Glutamatergic neuron (in vitro differentiated cells): Measurements from ENCODE around the gene PLEKHH3. TPM values are rescaled to one million over a fixed set of nuclear protein-coding genes. Genes with fewer than 3 reads are reported as not detected.

Source experiments
- DNase-seq: peaks from one replicate; pipeline ENCODE4 v3.0.0; 2022
- H3K27ac Mint-ChIP-seq: one replicate; pipeline ENCODE4 v1.8.0; 2020; ENCODE audit warnings: mild to moderate bottlenecking, mixed read lengths, inconsistent platforms; ENCODE audit not compliant: unreplicated experiment
- H3K27me3 Mint-ChIP-seq: one replicate; pipeline ENCODE4 v1.8.0; 2020; ENCODE audit warnings: mild to moderate bottlenecking, moderate library complexity, mixed read lengths, inconsistent platforms; ENCODE audit not compliant: unreplicated experiment
- H3K36me3 Mint-ChIP-seq: one replicate; pipeline ENCODE4 v1.8.0; 2020; ENCODE audit warnings: mild to moderate bottlenecking, mixed read lengths, inconsistent platforms; ENCODE audit not compliant: unreplicated experiment
- H3K4me1 Mint-ChIP-seq: one replicate; pipeline ENCODE4 v1.8.0; 2020; ENCODE audit warnings: mild to moderate bottlenecking, low read depth, mixed read lengths, inconsistent platforms; ENCODE audit not compliant: unreplicated experiment
- H3K4me3 Mint-ChIP-seq: one replicate; pipeline ENCODE4 v1.8.0; 2020; ENCODE audit warnings: mild to moderate bottlenecking, mixed read lengths, inconsistent platforms; ENCODE audit not compliant: unreplicated experiment
- H3K9me3 Mint-ChIP-seq: one replicate; pipeline ENCODE4 v1.8.0; 2020; ENCODE audit warnings: mild to moderate bottlenecking, moderate library complexity, mixed read lengths, inconsistent platforms; ENCODE audit not compliant: unreplicated experiment
- microRNA-seq: library from miRNA; unstranded; fragments of <30 nt; microRNA quantifications from one replicate; pipeline ENCODE4, GENCODE V29; 2020; ENCODE audit not compliant: unreplicated experiment
- total RNA-seq: library from RNA; stranded (reverse); fragmentation: NEBNext Ultra II Directional; extraction: Animal tissue kit (Norgen Biotek cat#: 25700); gene quantifications from one replicate; pipeline ENCODE4 v1.2.1, GENCODE V29; 2021; ENCODE audit not compliant: unreplicated experiment
- TF ChIP-seq, protein P1 (sequence below): fragments of 200-600 bp; sonication (generic); IDR thresholded peaks from one replicate; pipeline ENCODE4 v1.5.0; 2021; ENCODE audit not compliant: partially characterized antibody, unreplicated experiment

Gene PLEKHH3
- total RNA-seq, 1 donor from 2014 or later, result 40.6 TPM

DNA sequence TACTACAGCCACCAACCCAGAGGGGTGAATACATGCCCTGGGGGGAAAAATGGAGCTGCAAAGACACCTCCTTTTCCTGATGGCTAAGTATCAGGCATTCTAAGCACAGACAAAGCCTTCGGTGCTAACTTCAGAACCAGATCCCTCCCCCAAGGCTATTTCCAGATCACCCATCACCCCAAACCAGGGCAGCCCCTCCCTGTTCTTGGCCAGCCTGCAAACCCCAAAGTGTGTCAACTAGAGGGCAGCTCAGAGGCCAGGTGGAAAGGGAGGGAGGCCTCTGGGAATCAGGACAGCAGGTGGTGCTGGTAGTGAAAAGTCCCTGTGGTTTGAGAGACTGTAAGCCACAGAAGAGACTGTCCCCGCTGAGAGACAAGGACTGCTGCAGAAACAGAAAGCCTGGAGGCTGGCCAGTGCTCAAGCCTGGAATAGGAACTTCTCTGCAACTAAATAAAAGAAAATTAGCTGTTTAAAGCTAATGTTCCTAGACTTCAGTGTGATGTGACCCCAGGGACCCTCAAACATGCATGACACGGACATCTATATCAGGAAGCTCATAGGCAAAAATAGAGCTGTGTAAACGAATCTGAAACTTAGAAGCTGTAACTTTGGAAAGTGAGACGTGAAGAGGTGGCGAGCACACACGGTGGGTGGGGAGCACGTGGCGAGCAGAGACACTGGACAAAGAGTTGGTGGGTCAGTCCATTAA lies 58.2 kb downstream of the PLEKHH3 start:
- H3K36me3 Mint-ChIP-seq, result peaks cover 3% of the 10 kb centered on the region
- no peak overlapping the region for H3K4me3 Mint-ChIP-seq
- H3K27ac Mint-ChIP-seq, result no peak overlapping the region
- TF ChIP-seq, protein P1, sequence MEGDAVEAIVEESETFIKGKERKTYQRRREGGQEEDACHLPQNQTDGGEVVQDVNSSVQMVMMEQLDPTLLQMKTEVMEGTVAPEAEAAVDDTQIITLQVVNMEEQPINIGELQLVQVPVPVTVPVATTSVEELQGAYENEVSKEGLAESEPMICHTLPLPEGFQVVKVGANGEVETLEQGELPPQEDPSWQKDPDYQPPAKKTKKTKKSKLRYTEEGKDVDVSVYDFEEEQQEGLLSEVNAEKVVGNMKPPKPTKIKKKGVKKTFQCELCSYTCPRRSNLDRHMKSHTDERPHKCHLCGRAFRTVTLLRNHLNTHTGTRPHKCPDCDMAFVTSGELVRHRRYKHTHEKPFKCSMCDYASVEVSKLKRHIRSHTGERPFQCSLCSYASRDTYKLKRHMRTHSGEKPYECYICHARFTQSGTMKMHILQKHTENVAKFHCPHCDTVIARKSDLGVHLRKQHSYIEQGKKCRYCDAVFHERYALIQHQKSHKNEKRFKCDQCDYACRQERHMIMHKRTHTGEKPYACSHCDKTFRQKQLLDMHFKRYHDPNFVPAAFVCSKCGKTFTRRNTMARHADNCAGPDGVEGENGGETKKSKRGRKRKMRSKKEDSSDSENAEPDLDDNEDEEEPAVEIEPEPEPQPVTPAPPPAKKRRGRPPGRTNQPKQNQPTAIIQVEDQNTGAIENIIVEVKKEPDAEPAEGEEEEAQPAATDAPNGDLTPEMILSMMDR, result no peak
- H3K4me1 Mint-ChIP-seq, result peaks cover 4% of the 10 kb centered on the region
- no peaks in the 10 kb centered on the region for H3K9me3 Mint-ChIP-seq
- peaks cover 2% of the 10 kb centered on the region for H3K27me3 Mint-ChIP-seq
- no peak for DNase-seq

DNA sequence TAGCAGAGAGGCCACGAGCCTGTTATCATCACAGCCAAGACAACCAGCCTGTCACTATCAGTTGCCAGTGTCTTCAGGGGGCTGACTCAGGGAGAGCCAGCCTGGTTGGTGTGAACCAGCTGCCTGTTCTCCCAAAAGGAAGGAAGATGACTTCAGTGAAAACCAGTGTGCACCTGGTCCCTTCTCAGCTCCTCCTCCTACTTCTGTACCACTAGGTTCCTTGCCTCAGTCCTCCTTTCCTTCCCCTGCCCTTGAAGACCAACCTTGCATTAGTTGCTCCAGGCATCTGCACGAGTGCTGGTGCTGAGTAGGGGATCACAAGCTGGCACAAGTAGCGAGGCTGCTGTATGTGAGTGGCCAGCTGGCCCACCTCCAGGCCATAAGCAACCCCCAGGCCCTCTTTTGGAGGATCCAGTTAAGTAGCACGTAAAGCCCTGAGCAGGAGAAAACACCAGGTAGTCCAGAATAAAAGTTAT lies 58.8 kb downstream of the PLEKHH3 start:
- H3K9me3 Mint-ChIP-seq, result no peaks in the 10 kb centered on the region
- H3K27me3 Mint-ChIP-seq, result peaks cover 3% of the 10 kb centered on the region
- TF ChIP-seq, protein P1, result no peak
- no peak overlapping the region for H3K4me3 Mint-ChIP-seq
- peak overlapping the region; percentile 52 for H3K27ac Mint-ChIP-seq
- H3K36me3 Mint-ChIP-seq, result peaks cover 5% of the 10 kb centered on the region
- peaks cover 4% of the 10 kb centered on the region for H3K4me1 Mint-ChIP-seq
- no peak for DNase-seq

Small RNA genes within 50 kb of the gene (microRNA-seq; reads per million reads assigned to microRNA genes)
- gene MIR6780A, result 0.69 reads per million

Other genes starting within 250 kb of the PLEKHH3 start
- 253 TPM for gene ATP6V0A1, start 218.1 kb downstream of the PLEKHH3 start, total RNA-seq
- gene NAGLU, start 140.8 kb downstream of the PLEKHH3 start, total RNA-seq, result 42.8 TPM
- 4.1 TPM for gene HSD17B1, start 124.1 kb downstream of the PLEKHH3 start, total RNA-seq
- gene COASY, start 114.8 kb downstream of the PLEKHH3 start, total RNA-seq, result 57.4 TPM
- gene MLX, start 109.9 kb downstream of the PLEKHH3 start, total RNA-seq, result 62.5 TPM
- gene PSMC3IP, start 99.3 kb downstream of the PLEKHH3 start, total RNA-seq, result 12.0 TPM
- gene RETREG3, start 67.6 kb downstream of the PLEKHH3 start, total RNA-seq, result 88.2 TPM
- 74.2 TPM for gene TUBG1, start 67.3 kb downstream of the PLEKHH3 start, total RNA-seq
- 22.1 TPM for gene TUBG2, start 17.7 kb downstream of the PLEKHH3 start, total RNA-seq
- gene CCR10, start 4.8 kb upstream of the PLEKHH3 start, total RNA-seq, result 1.6 TPM
- gene CNTNAP1, start 5.5 kb upstream of the PLEKHH3 start, total RNA-seq, result 44.8 TPM
- 32.2 TPM for gene EZH1, start 68.0 kb upstream of the PLEKHH3 start, total RNA-seq
- 4.6 TPM for gene RAMP2, start 84.2 kb upstream of the PLEKHH3 start, total RNA-seq
- gene VPS25, start 96.5 kb upstream of the PLEKHH3 start, total RNA-seq, result 84.3 TPM
- 2.7 TPM for gene WNK4, start 103.6 kb upstream of the PLEKHH3 start, total RNA-seq
- gene COA3, start 121.7 kb upstream of the PLEKHH3 start, total RNA-seq, result 56.7 TPM
- gene CNTD1, start 121.9 kb upstream of the PLEKHH3 start, total RNA-seq, result not detected
- gene BECN1, start 147.3 kb upstream of the PLEKHH3 start, total RNA-seq, result 72.1 TPM
- gene PSME3, start 156.4 kb upstream of the PLEKHH3 start, total RNA-seq, result 127 TPM
- gene AOC2, start 167.6 kb upstream of the PLEKHH3 start, total RNA-seq, result 6.1 TPM
- 2.0 TPM for gene AOC3, start 174.2 kb upstream of the PLEKHH3 start, total RNA-seq
- gene G6PC1, start 223.8 kb upstream of the PLEKHH3 start, total RNA-seq, result not detected